DND-41 (cell line): ENCODE measurements around the gene CPNE5.

Experiments used
- CTCF ChIP-seq: IDR thresholded peaks from 2 replicates; pipeline ENCODE4 v1.5.1; 2012; ENCODE audit warnings: borderline replicate concordance, low read length, moderate library complexity, mild to moderate bottlenecking; ENCODE audit not compliant: poor library complexity, severe bottlenecking; ENCODE audit errors: extremely low read depth
- EZH2 ChIP-seq: IDR thresholded peaks from 3 replicates; pipeline ENCODE4 v1.6.1; 2012; ENCODE audit warnings: borderline replicate concordance, low read depth, mild to moderate bottlenecking, moderate library complexity, low read length, inconsistent platforms; ENCODE audit not compliant: severe bottlenecking

GRCh38 chr6:36702656-36703055, 136.6 kb downstream of the CPNE5 start:
- TF ChIP-seq CTCF (no peak), EZH2 (no peak)
